HG02763 (cell line): Measurements from ENCODE around the gene C4orf50.

ENCODE experiments used
- ATAC-seq: cut with Tn5 transposase; IDR thresholded peaks from one replicate; pipeline ENCODE4 v1.9.1; 2021; ENCODE audit warnings: mild to moderate bottlenecking, moderate library complexity; ENCODE audit not compliant: unreplicated experiment

Gene C4orf50

GRCh38 chr4:6044276-6044675, 26.0 kb upstream of the C4orf50 start:
- ATAC-seq = no peak

GRCh38 chr4:6043843-6044242, 25.6 kb upstream of the C4orf50 start:
- no peak for ATAC-seq

- no peak for ATAC-seq
These were observed 25.0 kb upstream of the C4orf50 start for GRCh38 chr4:6043188-6043587.

- no peak for ATAC-seq
These were observed 24.2 kb upstream of the C4orf50 start for GRCh38 chr4:6042293-6043063.

- no peak for ATAC-seq
These were observed 23.6 kb upstream of the C4orf50 start for GRCh38 chr4:6041800-6042199.

DNA sequence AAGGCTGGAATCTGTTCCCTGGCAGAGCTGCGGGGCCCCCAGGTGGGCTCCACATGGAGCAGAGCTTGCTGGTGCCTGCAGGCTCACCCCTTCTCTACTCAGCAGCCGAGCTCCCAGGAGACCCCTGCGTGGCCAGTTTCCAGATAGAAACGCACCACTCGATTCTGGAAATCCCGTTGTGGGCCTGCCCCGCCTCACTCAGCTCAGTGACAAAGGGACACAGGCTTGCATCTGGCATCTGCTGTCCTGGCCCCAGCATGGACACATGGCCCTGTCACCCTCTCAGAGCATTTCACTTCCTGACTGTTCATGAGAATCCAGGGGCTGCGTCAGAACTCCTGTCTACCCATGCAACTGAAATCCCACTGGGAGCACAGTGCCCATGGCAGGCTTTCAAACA, 20.5 kb upstream of the C4orf50 start:
- no peak for ATAC-seq

GRCh38 chr4:6035786-6036185, 17.6 kb upstream of the C4orf50 start:
- no peak for ATAC-seq

DNA sequence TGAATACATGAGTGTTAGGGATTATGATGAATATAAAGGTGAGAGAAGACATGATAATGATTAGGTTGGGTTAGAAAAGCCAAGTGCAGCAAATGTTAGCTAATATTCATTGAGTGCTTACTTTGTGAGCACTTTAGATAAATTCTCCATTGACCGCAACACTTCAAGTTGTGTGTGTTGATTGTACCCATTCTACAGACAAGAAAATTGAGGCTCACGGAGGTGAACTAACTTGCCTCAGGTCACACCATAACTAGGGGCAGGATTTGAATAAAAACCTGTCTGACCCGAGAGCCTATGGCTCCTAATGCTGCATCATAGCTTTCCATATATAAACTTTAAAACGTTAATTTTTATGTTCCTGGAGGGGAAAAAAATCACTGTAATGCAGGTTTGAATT, 15.2 kb upstream of the C4orf50 start:
- ATAC-seq = no peak

- no peak for ATAC-seq
These were observed 14.3 kb upstream of the C4orf50 start for GRCh38 chr4:6032249-6033244.

GRCh38 chr4:6031846-6032245, 13.6 kb upstream of the C4orf50 start:
- no peak for ATAC-seq

- ATAC-seq = no peak
These were observed 12.4 kb upstream of the C4orf50 start for GRCh38 chr4:6030679-6031078.

GRCh38 chr4:6029254-6029653, 11.0 kb upstream of the C4orf50 start:
- ATAC-seq = no peak

DNA sequence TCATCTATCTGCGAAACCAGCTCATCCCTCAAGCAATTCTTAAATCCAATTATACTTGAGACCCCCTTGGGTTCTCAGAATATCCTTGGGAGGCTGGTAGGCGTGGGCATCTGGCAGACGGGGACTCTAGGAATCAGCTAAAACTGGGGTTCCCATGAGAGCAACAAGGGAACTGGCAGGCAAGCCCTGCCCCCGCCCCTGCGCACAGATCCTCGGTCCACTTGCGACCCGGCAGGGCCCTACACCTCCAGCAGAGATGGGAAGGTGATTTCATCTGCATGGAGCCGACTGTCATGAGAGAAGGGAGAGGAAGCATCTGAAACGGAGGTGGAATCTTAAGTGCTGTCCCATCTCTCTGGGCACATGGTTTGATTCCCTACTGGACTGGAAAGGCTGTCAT, 9.9 kb upstream of the C4orf50 start:
- ATAC-seq = no peak

- no peak for ATAC-seq
These were observed 9.2 kb upstream of the C4orf50 start for GRCh38 chr4:6027392-6027791.

GRCh38 chr4:6024313-6024960, 6.2 kb upstream of the C4orf50 start:
- ATAC-seq = no peak

GRCh38 chr4:6023731-6024130, 5.5 kb upstream of the C4orf50 start:
- no peak for ATAC-seq

- no peak for ATAC-seq
These were observed 4.5 kb upstream of the C4orf50 start for GRCh38 chr4:6022607-6023288.

DNA sequence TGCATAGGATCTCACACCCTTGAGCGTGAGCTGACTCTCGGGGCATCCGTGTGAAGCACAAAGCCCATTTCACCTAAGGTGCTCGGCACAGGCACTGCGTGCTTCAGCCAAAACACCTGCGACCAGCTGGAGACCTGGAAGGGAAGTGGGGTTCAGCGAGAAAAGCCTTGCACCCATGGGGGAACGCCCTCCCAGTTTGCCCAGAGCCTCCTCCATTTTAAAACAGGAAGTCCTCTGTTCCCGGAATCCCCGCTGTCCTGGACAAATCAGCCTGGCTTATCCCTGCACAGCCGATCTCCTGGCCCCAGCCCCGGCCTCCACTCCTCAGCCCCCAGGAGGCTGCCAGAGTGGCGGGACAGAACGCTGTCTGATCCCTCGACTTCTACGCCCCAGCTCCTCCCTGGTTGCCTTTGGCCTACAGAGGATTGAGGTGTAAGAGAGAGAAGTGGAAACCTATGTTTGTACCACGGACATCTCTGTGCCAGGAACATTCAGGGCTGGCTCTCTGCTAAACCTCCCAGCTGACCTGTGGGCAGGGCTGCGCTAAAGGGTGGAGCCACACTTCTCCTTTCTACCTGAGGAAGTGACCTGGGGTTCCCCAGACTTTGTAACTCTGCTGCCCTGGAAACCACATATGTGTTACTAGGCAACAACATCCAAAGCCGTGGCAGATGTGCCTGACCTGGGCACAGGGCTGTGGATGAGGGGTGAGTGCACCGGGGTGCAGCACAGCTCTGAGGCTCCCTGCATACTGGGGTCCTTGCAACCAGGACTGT, 3.8 kb upstream of the C4orf50 start:
- no peak for ATAC-seq

GRCh38 chr4:6020613-6021012, 2.4 kb upstream of the C4orf50 start:
- ATAC-seq = no peak
